ENCODE measurements around the gene DLGAP1.

The DLGAP1 gene

DNA sequence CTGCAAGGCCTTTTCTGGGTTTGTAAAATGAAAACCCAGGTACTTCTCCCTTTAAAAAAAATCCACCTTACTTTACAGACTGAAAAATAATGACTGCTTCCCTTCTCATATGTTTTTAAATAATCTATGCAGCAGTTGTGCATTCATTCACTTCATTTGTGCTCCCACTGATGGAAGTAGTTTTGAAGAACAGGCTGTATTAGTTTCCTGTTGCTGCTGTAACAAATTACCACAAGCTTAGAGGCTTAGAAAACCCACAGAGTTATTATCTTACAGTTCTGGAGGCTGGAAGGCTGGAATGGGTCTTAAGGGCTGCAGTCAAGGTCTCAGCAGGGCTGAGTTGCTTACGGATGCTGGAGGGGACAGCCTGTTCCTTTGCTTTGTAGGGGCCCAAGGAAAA, 670.2 kb downstream of the DLGAP1 start:
- Mint-ChIP-seq H3K4me1 (ENCODE audit: low read depth) (peaks cover 6% of the 10 kb centered on the region), H3K27me3 (peaks cover 4% of the 10 kb centered on the region), H3K4me3 (no peak overlapping the region), H3K27ac (no peak overlapping the region), H3K36me3 (ENCODE audit: low read depth) (no peaks in the 10 kb centered on the region), H3K9me3 (peaks cover 10% of the 10 kb centered on the region)
- intact Hi-C loops (cut with micrococcal nuclease), result no loop called here

DNA sequence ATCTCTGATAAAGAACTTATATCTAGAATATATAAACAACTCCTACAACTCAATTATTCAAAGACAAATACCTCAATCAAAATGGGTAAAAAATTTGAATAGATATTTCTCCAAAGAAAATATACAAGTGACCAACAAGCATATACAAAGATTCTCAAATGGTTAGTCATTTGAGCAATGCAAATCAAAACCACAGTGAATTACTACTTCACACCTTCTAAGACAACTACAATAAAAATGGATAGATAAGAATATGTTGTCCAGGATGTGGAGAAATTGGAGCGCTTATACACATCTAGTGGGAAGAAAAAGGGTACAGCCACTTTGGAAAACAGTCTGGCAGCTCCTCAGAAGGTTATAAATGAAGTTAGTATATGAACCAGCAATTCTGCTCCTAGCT, 672.2 kb downstream of the DLGAP1 start:
- peaks cover 10% of the 10 kb centered on the region for H3K9me3 Mint-ChIP-seq
- no peaks in the 10 kb centered on the region for H3K36me3 Mint-ChIP-seq (ENCODE audit: low read depth)
- no peaks in the 10 kb centered on the region for H3K27me3 Mint-ChIP-seq
- intact Hi-C loops (cut with micrococcal nuclease), result no loop called here
- H3K4me1 Mint-ChIP-seq (ENCODE audit: low read depth), result peaks cover 4% of the 10 kb centered on the region
- no peak overlapping the region for H3K27ac Mint-ChIP-seq
- no peak overlapping the region for H3K4me3 Mint-ChIP-seq

DNA sequence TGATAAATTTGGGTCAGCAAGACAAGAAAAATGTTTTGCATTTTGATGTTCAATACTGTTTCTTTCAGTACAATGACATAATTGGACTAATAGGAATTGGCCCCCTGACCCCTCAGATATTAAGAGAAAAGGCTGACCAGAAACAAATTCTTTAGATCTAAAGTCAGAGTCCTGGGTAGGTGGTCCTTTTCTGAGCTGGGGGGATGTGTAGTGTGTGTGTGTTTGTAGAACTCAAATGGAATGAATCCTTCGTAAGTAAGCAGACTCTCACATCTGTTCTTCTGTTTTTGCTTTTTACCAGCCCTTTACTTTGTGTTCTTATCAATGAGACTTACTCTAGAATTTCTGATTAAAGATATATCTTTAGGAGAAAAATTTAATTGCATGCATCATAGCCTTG, 677.4 kb downstream of the DLGAP1 start:
- Mint-ChIP-seq H3K27me3 (no peaks in the 10 kb centered on the region), H3K36me3 (ENCODE audit: low read depth) (no peaks in the 10 kb centered on the region), H3K27ac (no peak overlapping the region), H3K9me3 (peaks cover 12% of the 10 kb centered on the region), H3K4me3 (no peak overlapping the region), H3K4me1 (ENCODE audit: low read depth) (no peaks in the 10 kb centered on the region)
- intact Hi-C loops (cut with micrococcal nuclease), result no loop called here

DNA sequence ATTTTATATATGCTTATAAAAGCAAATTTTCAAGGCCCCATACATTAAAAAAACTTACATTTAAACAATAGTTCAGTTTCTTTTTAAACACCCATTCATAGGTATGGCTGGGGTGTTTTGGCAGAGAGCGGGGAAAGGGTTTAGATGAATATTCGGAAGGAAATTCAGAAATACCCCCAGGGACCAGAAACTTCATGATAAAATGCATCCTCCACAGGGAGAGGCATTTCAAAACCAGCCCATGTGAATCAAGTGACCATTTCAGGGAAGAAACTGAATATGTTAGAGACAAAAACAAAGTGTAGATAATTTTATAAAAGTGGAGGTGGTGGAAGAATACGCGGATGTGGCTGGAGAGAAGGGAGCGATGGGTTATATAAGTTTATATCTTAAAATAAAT, 678.0 kb downstream of the DLGAP1 start:
- Mint-ChIP-seq H3K27me3 (peaks cover under 1% of the 10 kb centered on the region), H3K4me1 (ENCODE audit: low read depth) (peaks cover 5% of the 10 kb centered on the region), H3K27ac (no peak overlapping the region), H3K9me3 (peaks cover 12% of the 10 kb centered on the region), H3K36me3 (ENCODE audit: low read depth) (no peaks in the 10 kb centered on the region), H3K4me3 (no peak overlapping the region)
- intact Hi-C loops (cut with micrococcal nuclease), result no loop called here

DNA sequence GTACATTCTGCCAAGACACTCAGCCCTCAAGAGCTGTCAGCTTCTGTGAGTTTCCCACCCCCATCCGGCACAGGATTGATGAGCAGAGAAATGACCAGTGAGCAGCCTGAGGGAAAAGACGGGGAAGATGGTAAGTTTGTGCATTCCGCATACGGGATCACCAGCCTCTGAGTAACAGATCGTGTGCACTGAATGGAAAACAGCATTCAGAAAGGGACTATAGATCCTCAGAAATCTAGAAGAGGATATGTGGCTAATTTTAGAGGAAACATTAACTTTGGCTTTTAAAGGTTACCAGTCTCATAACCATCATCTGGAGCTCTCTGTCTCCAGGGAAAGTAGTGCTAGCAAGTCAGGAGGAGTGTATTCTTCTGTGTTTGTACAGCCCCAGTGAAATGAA, 679.1 kb downstream of the DLGAP1 start:
- H3K9me3 Mint-ChIP-seq, result peaks cover 12% of the 10 kb centered on the region
- no peaks in the 10 kb centered on the region for H3K36me3 Mint-ChIP-seq (ENCODE audit: low read depth)
- no peak overlapping the region for H3K4me3 Mint-ChIP-seq
- intact Hi-C loops (cut with micrococcal nuclease), result no loop called here
- peaks cover 13% of the 10 kb centered on the region for H3K4me1 Mint-ChIP-seq (ENCODE audit: low read depth)
- H3K27ac Mint-ChIP-seq, result no peak overlapping the region
- H3K27me3 Mint-ChIP-seq, result peaks cover 3% of the 10 kb centered on the region

DNA sequence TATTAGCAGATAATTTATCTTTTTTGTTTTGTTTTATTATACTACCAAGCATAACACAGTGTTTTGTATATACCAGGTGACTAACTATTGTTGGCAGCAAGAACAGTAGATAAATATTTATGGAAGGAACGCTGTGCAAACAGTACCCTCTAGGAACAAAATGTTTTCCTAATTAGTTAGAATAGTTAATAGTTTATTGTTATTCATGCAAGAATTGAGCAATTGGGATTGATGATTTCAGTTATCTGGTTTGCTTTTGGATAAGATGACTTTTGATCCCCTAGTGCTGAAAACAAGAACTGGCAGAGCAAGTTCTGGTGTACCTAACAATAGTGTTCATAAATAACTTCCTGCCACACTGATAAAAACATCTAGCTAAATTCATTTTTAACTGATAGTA, 681.8 kb downstream of the DLGAP1 start:
- Mint-ChIP-seq H3K36me3 (ENCODE audit: low read depth) (no peaks in the 10 kb centered on the region), H3K27ac (no peak overlapping the region), H3K9me3 (peaks cover 12% of the 10 kb centered on the region), H3K4me1 (ENCODE audit: low read depth) (peaks cover 14% of the 10 kb centered on the region), H3K27me3 (peaks cover 5% of the 10 kb centered on the region), H3K4me3 (no peak overlapping the region)
- intact Hi-C loops (cut with micrococcal nuclease), result loop anchor here (5.0 kb wide), 2 partner anchors 71 to 294 kb away; no protein-coding TSS in a partner anchor

GRCh38 chr18:3771121-3771971, 683.8 kb downstream of the DLGAP1 start:
- Mint-ChIP-seq H3K9me3 (peaks cover 15% of the 10 kb centered on the region), H3K4me3 (peak overlapping the region; percentile 80), H3K27me3 (peaks cover 5% of the 10 kb centered on the region)

GRCh38 chr18:3761266-3761665, 693.8 kb downstream of the DLGAP1 start:
- peaks cover 19% of the 10 kb centered on the region for H3K4me1 Mint-ChIP-seq (ENCODE audit: low read depth)
- H3K36me3 Mint-ChIP-seq (ENCODE audit: low read depth), result no peaks in the 10 kb centered on the region
- H3K27me3 Mint-ChIP-seq, result no peaks in the 10 kb centered on the region
- peaks cover 24% of the 10 kb centered on the region for H3K9me3 Mint-ChIP-seq
- intact Hi-C loops (cut with micrococcal nuclease), result no loop called here
- H3K27ac Mint-ChIP-seq, result no peak overlapping the region
- no peak overlapping the region for H3K4me3 Mint-ChIP-seq

More at GRCh38 chr18:3771121-3771971, 683.8 kb downstream of the DLGAP1 start:
- peak overlapping the region; percentile 40 for H3K27ac Mint-ChIP-seq
- intact Hi-C loops (cut with micrococcal nuclease), result loop anchor here (1.0 to 5.0 kb wide), 4 partner anchors 69 to 296 kb away; no protein-coding TSS in a partner anchor
- peaks cover 14% of the 10 kb centered on the region for H3K4me1 Mint-ChIP-seq (ENCODE audit: low read depth)
- no peaks in the 10 kb centered on the region for H3K36me3 Mint-ChIP-seq (ENCODE audit: low read depth)

DNA sequence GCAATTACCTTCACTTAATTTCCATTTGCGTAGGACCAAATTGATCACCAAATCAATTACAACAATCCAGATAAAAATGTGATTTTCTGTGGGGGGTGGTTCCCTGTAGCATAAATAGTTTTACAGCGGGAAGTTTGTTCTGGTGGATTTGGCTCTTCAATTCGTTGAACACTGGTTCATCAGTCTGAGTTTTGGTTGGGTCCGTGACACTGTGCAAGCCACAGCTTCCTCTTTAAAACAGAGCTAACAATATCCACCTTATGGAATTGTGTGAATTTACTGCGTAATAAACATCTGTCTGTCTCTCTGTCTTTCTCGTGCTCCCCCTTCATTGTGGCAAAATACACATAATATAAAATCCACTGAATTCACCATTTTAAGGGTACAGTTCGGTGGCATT, 694.4 kb downstream of the DLGAP1 start:
- Mint-ChIP-seq H3K27me3 (no peaks in the 10 kb centered on the region), H3K27ac (no peak overlapping the region), H3K4me1 (ENCODE audit: low read depth) (peaks cover 19% of the 10 kb centered on the region), H3K4me3 (no peak overlapping the region), H3K9me3 (peaks cover 18% of the 10 kb centered on the region), H3K36me3 (ENCODE audit: low read depth) (no peaks in the 10 kb centered on the region)
- intact Hi-C loops (cut with micrococcal nuclease), result no loop called here

DNA sequence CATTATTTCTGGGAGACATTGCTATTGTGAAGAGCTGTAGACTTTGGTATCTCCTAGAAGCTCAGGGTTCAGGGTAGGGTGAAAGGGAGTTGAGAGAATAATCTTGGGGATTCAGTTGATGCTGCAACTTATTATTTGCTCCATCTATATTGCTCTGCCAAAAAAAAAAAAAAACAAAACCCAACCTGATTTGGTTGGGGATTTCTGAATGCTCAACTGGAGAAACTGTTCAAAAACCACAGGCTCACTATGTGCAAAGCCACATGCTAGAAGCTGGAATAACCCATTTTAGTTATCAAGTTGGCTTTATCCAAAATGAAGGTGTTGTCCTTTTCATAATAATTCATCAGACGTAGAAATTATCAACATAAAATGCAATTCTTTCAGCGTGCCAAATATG, 696.0 kb downstream of the DLGAP1 start:
- peaks cover 16% of the 10 kb centered on the region for H3K9me3 Mint-ChIP-seq
- H3K4me3 Mint-ChIP-seq, result no peak overlapping the region
- H3K27ac Mint-ChIP-seq, result no peak overlapping the region
- intact Hi-C loops (cut with micrococcal nuclease), result no loop called here
- H3K27me3 Mint-ChIP-seq, result no peaks in the 10 kb centered on the region
- H3K4me1 Mint-ChIP-seq (ENCODE audit: low read depth), result peaks cover 19% of the 10 kb centered on the region
- H3K36me3 Mint-ChIP-seq (ENCODE audit: low read depth), result no peaks in the 10 kb centered on the region

DNA sequence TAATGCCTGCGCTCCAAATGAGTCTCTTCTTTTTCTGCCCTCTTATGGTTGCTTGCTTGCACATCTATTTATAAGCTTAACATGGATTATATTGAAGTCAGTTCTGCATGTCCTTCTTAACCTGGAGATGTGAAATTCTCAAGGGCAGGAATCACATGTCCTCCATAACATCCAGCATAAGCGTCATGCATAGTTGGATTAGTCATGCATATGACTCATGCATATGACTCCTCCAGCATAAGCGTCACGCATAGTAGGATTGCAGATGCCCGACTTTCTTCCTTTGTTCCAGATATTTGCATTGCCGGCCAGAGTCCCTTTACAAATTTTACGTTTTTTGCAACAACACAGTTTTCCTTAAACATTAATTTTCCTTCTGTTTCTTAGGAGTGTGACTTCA, 696.6 kb downstream of the DLGAP1 start:
- Mint-ChIP-seq H3K27me3 (no peaks in the 10 kb centered on the region), H3K4me3 (no peak overlapping the region), H3K9me3 (peaks cover 16% of the 10 kb centered on the region), H3K4me1 (ENCODE audit: low read depth) (peaks cover 19% of the 10 kb centered on the region), H3K36me3 (ENCODE audit: low read depth) (no peaks in the 10 kb centered on the region), H3K27ac (no peak overlapping the region)
- intact Hi-C loops (cut with micrococcal nuclease), result no loop called here

DNA sequence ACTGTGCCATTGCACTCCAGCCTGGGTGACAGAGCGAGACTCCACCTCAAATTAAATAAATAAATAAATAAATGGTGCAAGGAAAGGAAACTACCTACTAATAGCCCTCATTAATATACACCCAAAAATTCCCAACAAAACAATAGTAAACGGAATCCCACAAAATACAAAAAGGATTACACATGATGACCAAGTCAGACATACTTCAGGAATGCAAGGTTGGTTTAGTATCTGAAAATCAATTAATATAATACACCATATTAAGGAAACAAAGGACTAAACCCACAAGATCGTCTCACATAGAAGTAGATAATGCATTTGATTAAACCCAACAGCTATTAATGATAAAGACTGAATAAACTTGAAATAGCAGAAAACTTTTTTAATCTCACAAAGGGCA, 697.7 kb downstream of the DLGAP1 start:
- peaks cover 23% of the 10 kb centered on the region for H3K4me1 Mint-ChIP-seq (ENCODE audit: low read depth)
- no peaks in the 10 kb centered on the region for H3K36me3 Mint-ChIP-seq (ENCODE audit: low read depth)
- H3K4me3 Mint-ChIP-seq, result no peak overlapping the region
- intact Hi-C loops (cut with micrococcal nuclease), result no loop called here
- no peaks in the 10 kb centered on the region for H3K27me3 Mint-ChIP-seq
- H3K27ac Mint-ChIP-seq, result no peak overlapping the region
- peaks cover 16% of the 10 kb centered on the region for H3K9me3 Mint-ChIP-seq

GRCh38 chr18:3753106-3753505, 702.0 kb downstream of the DLGAP1 start:
- H3K4me1 Mint-ChIP-seq (ENCODE audit: low read depth), result peaks cover 34% of the 10 kb centered on the region
- H3K27me3 Mint-ChIP-seq, result no peaks in the 10 kb centered on the region
- intact Hi-C loops (cut with micrococcal nuclease), result no loop called here
- H3K36me3 Mint-ChIP-seq (ENCODE audit: low read depth), result no peaks in the 10 kb centered on the region
- no peak overlapping the region for H3K4me3 Mint-ChIP-seq
- no peak overlapping the region for H3K27ac Mint-ChIP-seq
- peaks cover 33% of the 10 kb centered on the region for H3K9me3 Mint-ChIP-seq

- intact Hi-C loops (cut with micrococcal nuclease), result loop anchor here (5.0 kb wide), 1 partner anchor 36 kb away; no protein-coding TSS in a partner anchor
- no peak overlapping the region for H3K4me3 Mint-ChIP-seq
- H3K27me3 Mint-ChIP-seq, result no peaks in the 10 kb centered on the region
- H3K4me1 Mint-ChIP-seq (ENCODE audit: low read depth), result peaks cover 52% of the 10 kb centered on the region
- peaks cover 17% of the 10 kb centered on the region for H3K9me3 Mint-ChIP-seq
- no peaks in the 10 kb centered on the region for H3K36me3 Mint-ChIP-seq (ENCODE audit: low read depth)
- H3K27ac Mint-ChIP-seq, result peak overlapping the region; percentile 76
Observed at GRCh38 chr18:3748086-3748485, 707.0 kb downstream of the DLGAP1 start.

Data from dendritic cell treated with granulocyte-macrophage colony-stimulating factor and Interleukin-4, amounts not matched to agents 40 ng/mL and 50 ng/mL, for 4 days (primary cell).